ENCODE measurements around the gene KLHL14. TPM values are rescaled to one million over a fixed set of nuclear protein-coding genes. Genes with fewer than 3 reads are reported as not detected.

The KLHL14 gene
- total RNA-seq, 1 experiment from 2014 or later: not detected

DNA sequence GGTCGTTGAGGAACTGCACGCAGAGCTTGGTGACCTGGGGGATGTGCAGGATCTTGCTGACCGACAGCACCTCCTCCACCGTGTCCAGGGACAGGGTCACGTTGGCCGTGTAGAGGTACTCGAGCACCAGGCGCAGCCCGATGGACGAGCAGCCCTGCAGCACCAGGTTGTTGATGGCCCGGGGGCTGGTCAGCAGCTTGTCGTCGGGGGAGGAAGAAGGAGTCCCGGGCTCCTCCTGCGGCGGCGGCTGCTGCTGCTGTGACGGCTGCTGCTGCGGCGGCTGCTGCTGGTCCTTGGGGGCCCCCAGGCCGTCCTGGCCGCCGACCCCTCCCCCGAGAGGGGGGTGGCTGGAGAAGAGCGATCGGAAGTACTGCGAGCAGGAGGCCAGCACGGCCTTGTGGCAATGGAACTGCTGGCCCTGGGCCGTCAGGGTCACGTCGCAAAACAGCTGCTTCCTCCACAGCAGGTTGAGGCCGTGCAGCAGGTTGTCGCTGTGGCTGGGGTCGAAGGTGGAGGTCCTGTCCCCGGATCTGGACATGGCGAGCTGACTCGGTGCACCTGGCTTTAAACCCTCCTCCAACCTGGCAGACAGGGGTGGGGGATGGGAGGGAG lies 2.7 kb downstream of the KLHL14 start:
- ChIA-PET POLR2A (interaction anchor here (1.1 kb wide), 1 partner anchor 39 kb away, joined by 4 read pairs; no protein-coding TSS in a partner anchor), CTCF (interaction anchor here (1.4 kb wide), 1 partner anchor 8 kb away, joined by 7 read pairs; no protein-coding TSS in a partner anchor)
- no peaks in the 10 kb centered on the region for H3K36me3 Mint-ChIP-seq (ENCODE audit: insufficient read depth, unreplicated experiment)
- no peaks in the 10 kb centered on the region for H3K9me3 Mint-ChIP-seq (ENCODE audit: unreplicated experiment)
- no peak for DNase-seq (ENCODE audit: unreplicated experiment)
- H3K27me3 Mint-ChIP-seq (ENCODE audit: insufficient read depth, unreplicated experiment): peaks cover 78% of the 10 kb centered on the region
- H3K4me3 Mint-ChIP-seq (ENCODE audit: unreplicated experiment): no peak overlapping the region
- intact Hi-C loops (cut with micrococcal nuclease): no loop called here
- no peak for TF ChIP-seq CTCF (IDR thresholded peaks at IDR 0.05; ENCODE audit: unreplicated experiment)
- BruUV-seq (replicated peaks): no TSS peak
- H3K4me1 Mint-ChIP-seq (ENCODE audit: insufficient read depth, unreplicated experiment): no peaks in the 10 kb centered on the region
- H3K27ac Mint-ChIP-seq (ENCODE audit: low read depth, unreplicated experiment): no peak overlapping the region

DNA sequence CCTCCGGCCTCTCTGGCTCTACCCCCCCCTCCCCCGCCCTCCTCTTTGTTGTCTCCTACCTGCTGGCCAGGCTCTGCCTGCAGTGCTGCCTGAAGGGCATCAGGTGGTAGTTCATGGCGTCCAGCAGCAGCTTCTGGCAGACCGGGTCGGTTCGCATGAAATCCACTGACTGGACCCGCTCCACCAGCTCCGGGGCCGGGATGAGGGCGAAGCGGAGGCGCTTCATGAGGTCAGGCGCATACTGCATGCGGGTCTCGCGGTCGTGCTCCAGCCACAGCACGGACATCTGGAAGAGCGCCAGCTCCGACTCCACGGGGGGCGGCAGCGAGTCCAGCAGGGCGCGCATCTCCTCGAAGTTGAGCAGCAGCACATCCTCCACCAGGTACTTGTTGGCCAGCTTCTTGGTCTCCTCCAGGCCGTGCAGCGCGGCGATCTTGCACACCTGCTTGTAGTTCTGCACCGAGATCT lies 3.2 kb downstream of the KLHL14 start:
- Mint-ChIP-seq H3K36me3 (ENCODE audit: insufficient read depth, unreplicated experiment) (no peaks in the 10 kb centered on the region), H3K4me3 (ENCODE audit: unreplicated experiment) (no peak overlapping the region)
- no TSS peak for BruUV-seq (replicated peaks)

DNA sequence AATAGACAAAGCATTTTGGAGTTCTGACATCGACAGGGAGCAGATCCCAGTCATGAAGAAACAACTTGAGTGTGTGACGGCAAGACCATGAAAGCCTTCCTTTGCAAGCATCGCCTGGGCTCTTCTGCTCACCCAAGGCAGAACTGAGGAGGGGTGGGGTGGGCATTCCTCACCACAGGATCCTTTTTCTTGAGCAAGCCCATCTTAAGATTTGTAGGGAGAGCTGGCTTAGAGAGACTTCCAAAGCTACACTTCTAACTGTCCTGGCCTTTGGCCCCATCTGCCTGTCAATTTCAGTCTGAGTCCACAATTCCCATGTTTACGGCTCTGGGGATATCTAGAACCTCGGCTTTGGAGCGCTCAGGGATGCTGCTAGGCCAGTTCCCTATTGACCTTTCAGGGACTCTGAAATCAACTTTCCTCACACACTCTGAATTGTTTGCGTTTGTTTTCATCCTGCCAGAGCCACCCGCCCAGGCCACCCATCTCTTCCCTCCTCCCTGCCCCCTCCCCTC lies 3.7 kb downstream of the KLHL14 start:
- no peaks in the 10 kb centered on the region for H3K9me3 Mint-ChIP-seq (ENCODE audit: unreplicated experiment)
- CTCF ChIA-PET: interaction anchor here (0.6 kb wide), 1 partner anchor 26 kb away, joined by 4 read pairs; no protein-coding TSS in a partner anchor
- no peak for TF ChIP-seq CTCF (IDR thresholded peaks at IDR 0.05; ENCODE audit: unreplicated experiment)
- H3K36me3 Mint-ChIP-seq (ENCODE audit: insufficient read depth, unreplicated experiment): no peaks in the 10 kb centered on the region
- intact Hi-C loops (cut with micrococcal nuclease): no loop called here
- peaks cover 88% of the 10 kb centered on the region for H3K27me3 Mint-ChIP-seq (ENCODE audit: insufficient read depth, unreplicated experiment)
- no peak overlapping the region for H3K4me3 Mint-ChIP-seq (ENCODE audit: unreplicated experiment)
- H3K27ac Mint-ChIP-seq (ENCODE audit: low read depth, unreplicated experiment): no peak overlapping the region
- no peak for DNase-seq (ENCODE audit: unreplicated experiment)
- POLR2A ChIA-PET: no interaction called here
- BruUV-seq (replicated peaks): no TSS peak
- H3K4me1 Mint-ChIP-seq (ENCODE audit: insufficient read depth, unreplicated experiment): no peaks in the 10 kb centered on the region

More for the DNA sequence above, 3.2 kb downstream of the KLHL14 start:
- TF ChIP-seq CTCF (IDR thresholded peaks at IDR 0.05; ENCODE audit: unreplicated experiment): no peak
- intact Hi-C loops (cut with micrococcal nuclease): no loop called here
- Mint-ChIP-seq H3K4me1 (ENCODE audit: insufficient read depth, unreplicated experiment) (no peaks in the 10 kb centered on the region), H3K27me3 (ENCODE audit: insufficient read depth, unreplicated experiment) (peaks cover 83% of the 10 kb centered on the region), H3K9me3 (ENCODE audit: unreplicated experiment) (no peaks in the 10 kb centered on the region), H3K27ac (ENCODE audit: low read depth, unreplicated experiment) (no peak overlapping the region)
- ChIA-PET POLR2A (no interaction called here), CTCF (interaction anchor here (1.4 kb wide), 1 partner anchor 9 kb away, joined by 7 read pairs; no protein-coding TSS in a partner anchor)
- DNase-seq (ENCODE audit: unreplicated experiment): no peak

- no peak overlapping the region for H3K4me3 Mint-ChIP-seq (ENCODE audit: unreplicated experiment)
- DNase-seq (ENCODE audit: unreplicated experiment): no peak
- no peak for TF ChIP-seq CTCF (IDR thresholded peaks at IDR 0.05; ENCODE audit: unreplicated experiment)
- intact Hi-C loops (cut with micrococcal nuclease): no loop called here
- CTCF ChIA-PET: no interaction called here
- POLR2A ChIA-PET: no interaction called here
- H3K9me3 Mint-ChIP-seq (ENCODE audit: unreplicated experiment): no peaks in the 10 kb centered on the region
- peaks cover 91% of the 10 kb centered on the region for H3K27me3 Mint-ChIP-seq (ENCODE audit: insufficient read depth, unreplicated experiment)
- H3K27ac Mint-ChIP-seq (ENCODE audit: low read depth, unreplicated experiment): no peak overlapping the region
- BruUV-seq (replicated peaks): no TSS peak
- H3K4me1 Mint-ChIP-seq (ENCODE audit: insufficient read depth, unreplicated experiment): no peaks in the 10 kb centered on the region
- no peaks in the 10 kb centered on the region for H3K36me3 Mint-ChIP-seq (ENCODE audit: insufficient read depth, unreplicated experiment)
Observed at GRCh38 chr18:32767400-32767799, 5.4 kb downstream of the KLHL14 start.
